ENCODE measurements around the gene BANK1.

Gene BANK1

DNA sequence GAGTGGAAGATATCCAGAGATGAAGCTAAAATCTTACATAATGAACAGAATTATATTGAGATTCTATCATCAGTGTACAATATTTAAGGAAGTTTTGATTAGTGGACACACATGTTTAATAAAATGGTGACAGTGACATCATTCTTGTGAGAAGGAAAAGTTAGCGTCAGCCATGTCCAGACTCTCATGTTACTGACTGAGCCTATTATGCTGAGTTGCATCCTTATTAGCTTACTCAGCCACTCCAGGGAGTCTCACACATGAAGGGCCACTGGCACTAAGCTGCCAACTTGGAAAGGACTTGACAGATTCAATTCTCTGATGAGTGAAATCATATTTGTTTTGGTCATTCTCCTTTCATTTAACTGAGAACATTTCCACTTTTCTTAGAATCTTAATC is 170.6 kb downstream of the BANK1 start:
- no peak for FAIRE-seq

DNA sequence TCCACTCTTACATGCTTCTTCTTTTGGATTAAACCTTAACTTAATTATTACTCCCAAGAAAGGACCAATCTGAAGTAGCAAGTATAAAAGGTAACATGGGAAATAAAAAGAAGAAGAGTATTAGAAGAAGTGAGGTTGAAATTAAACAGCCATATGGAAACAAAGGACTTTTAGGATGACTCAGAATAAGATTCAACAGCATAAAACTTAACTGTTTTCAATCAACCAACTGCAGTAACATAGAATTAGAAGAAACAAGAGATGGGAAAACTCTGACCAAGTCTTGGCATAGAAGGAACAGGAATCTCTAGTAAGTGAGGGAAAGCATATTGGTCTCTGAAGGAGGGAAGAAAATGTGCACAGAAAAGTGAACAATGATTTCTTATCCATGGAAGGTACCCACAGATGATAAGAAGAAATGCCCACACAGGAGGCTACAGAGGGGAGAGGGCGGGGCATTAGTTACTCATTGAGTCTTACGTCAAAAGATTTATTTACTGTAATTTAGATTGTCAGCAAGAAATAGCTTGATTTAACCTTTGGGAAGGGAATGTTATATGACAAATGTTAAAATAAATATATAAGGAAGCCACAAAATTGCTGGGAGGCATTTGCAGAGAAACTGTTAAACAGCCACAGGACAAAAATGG is 177.3 kb downstream of the BANK1 start:
- FAIRE-seq = no peak

DNA sequence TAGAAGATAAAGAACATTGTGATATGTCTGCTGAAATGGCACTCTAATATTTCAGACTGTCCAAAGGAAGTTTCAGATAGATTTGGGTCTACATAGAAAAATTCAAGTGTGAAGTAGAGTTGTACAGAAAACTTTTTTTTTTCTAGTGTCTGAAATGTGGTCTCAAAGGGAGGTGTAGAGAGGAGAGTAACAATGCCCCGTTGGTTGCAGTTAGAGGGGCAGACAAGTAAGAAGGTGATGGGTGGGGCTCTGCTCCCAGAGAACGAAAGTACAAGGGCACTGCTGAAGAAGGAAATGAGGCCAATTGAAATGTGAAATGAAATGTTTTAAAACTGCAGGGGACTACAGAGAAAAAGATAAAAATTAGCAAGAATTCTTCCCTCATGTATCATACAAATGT is 177.8 kb downstream of the BANK1 start:
- no peak for FAIRE-seq

DNA sequence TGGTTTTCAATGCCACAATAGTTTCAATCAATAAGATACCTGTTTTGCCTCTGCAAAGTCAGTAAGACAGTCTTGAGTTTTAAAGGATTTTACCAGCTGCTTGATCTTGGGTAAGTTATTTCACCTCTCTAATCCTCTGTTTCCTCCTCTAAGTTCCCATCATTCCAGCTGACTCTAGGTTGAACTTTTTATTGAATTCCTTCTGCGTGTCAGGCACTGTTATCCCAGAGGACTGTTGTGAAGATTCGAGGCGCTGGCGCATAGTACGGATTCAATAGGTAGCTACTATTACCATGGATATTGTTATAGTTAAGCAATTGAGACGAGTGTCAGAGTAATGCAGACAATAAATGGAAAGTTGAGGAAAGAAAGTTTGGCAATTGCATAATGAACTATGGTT is 179.4 kb downstream of the BANK1 start:
- no peak for FAIRE-seq

DNA sequence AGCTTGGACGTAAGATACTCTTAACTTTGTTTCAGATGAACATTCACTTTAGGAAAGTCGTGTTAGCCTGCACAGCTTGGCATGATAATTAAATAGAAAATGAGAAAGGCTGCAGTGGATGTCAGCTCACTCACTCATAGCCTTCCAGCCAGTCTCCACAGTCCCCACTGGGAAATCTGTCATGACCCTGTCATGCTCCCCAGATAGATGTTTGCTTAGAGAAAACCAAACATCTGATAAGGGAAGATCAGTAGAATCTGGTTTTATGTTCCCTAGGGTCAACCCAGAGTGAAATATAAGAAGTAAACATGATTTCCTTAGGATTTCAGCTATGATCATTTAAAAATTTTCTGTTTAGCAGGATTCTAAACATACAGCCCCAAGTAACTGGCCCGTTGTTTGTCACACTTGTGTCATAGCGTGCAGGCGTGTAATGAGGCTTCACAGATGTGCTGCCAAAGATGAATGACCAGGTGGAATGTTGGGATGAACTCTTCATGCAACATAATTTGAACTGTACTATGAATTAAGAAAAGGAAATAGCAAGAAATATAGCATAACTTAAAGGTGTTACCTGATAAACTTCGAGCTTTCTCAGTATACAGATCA is 180.1 kb downstream of the BANK1 start:
- no peak for FAIRE-seq

DNA sequence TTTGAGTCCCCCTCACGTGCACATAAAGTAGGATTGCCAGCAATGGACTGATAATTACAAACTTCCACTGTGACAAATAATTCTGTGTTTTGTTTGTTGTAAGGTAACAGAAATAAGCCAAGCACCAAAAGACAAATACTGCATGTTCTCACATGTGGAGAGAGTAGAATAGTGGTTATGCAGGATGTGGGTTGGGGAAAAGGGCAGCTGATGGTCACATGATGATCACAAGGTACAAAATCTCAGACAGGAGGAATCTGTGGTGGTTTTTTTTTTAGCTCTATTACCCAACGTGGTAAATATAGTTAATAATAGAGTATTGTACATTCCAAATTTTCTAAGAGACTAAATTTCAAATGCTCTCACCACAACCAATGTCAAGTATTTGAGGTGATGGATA is 182.3 kb downstream of the BANK1 start:
- no peak for FAIRE-seq

DNA sequence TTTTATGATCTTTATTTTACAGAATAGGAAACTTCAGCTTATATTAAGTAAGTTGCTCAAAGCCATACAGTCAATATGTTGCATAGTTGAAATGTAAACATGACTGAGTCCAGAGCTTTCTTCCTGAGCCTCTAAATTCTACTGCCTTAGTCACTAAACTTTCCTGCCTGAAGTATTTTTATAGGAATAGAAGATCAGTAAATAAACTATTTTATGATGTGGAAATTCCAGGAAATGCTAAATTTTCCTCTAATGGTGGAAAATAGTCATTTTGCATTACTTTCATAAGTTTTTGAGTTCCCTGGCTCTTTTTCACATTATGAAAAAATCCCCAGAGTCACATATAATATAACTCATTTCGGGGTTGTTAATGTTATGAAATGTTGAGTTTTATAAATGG is 182.8 kb downstream of the BANK1 start:
- FAIRE-seq = no peak

DNA sequence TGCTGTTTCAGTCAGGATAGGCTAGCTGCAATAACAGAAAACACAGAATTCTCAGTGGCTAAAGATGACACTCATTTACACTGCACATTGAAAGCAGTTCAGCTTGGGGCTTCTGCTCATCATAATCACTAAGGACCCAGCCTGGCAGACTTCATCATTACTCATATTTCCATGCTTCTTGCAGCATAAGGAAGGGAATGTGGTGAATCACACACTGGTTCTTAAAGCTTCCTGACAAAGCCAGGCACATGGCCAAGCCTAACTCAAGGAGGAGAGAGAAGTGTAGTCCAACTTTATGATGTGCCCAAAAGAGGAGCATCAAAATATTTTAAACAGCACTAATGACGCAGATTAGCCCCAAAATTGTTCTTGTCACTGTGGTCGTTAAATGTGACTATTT is 186.5 kb downstream of the BANK1 start:
- FAIRE-seq = no peak

DNA sequence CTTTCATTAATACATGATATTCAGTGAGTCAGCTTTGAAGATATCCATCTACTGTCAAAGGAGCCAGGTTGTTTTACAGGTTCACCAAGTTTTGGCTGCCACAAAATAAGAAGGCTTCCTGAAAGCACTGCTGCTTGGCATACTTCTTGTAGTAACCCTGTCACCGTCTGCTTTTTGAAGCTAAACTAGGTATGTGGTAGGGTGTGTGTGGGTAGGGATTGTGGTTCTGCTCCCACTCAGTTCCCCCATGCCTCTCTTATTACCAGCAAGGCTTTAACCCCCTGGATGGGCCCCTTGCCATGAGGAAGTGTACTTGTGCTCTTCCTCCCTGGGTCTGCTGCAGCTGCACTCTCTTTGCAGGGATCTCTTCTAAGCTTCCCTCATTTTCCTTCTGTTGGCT is 191.2 kb downstream of the BANK1 start:
- FAIRE-seq = no peak

DNA sequence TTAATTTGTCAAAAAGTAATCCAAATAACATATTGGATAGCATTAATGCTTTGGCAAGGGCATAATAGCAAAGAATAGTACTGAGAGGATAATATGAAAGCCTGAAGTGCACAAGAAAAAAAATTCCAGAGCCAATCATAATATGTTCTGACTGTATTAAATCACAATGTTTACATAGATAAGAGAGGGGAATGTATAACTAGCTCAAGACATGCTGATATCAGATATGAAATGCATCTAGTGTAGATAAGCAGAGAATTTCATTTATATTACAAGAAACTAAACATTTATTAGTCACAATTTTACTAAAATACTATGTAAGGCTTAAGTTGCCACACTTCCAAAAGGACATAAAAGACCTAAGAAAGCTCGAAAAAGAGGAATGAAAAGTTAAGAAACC is 193.3 kb downstream of the BANK1 start:
- FAIRE-seq = no peak

DNA sequence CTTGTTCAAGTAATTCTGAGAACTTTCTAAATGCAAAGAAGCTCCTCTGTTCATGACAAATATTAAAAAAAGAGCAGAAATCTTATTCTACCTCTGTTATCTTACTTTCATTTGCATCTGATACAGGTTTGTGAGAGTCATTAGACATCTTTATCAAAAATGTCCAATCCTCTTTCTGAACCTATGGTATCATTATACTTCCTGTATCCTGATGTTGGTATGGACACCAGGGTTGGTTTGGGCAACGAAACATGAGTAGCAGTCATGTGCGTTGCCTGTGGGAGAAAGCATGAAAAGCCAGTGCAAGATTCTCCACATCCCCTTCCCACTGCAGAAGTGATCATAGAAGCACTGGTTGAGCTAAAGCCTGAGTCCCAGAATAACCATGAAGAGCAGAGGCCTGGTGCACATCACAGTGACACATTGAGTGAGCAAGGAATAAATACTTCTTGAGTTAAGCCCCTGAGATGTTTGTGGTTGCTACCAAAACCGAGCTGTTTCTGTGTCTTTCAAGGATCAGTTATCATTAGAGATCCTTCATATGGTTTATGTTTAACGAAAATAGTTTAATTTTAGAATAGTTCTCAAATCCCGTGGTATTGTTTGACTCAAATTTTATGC is 197.2 kb downstream of the BANK1 start:
- FAIRE-seq = no peak

DNA sequence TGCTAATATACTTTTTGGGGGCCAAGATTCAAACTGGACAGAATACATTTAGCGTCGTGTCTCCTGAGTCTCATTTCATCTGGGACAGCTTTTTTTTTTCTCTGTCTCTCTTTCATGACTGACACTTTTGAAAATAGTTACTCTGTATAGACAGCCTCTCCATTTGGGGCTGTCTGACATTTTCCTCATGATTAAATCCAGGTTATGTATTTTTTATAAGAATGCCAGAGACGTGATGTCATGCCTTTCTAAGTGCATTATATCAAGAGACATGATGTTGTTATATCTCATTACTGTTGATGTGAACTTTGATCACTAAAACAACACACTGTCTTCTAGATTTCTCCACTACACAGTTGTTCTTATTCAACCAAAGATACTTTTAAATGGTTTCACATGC is 199.0 kb downstream of the BANK1 start:
- FAIRE-seq = no peak

DNA sequence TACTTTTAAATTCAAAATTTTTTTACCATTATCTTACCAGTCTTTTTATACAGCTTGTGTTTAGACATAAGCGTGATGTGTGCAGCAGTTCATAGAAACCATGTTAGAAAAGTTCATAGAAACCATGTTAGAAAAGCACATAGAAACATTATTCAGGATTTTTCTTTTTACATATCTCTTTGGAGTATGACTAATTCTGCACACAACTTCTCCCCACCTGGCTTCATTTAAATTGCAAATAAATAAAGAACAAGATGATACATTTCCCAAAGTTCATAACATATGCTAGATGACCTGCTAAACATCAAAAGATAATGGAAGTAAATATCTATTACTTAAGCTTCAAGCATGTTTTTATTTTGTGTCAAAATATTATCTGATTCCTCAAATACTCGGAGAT is 201.9 kb downstream of the BANK1 start:
- no peak for FAIRE-seq

DNA sequence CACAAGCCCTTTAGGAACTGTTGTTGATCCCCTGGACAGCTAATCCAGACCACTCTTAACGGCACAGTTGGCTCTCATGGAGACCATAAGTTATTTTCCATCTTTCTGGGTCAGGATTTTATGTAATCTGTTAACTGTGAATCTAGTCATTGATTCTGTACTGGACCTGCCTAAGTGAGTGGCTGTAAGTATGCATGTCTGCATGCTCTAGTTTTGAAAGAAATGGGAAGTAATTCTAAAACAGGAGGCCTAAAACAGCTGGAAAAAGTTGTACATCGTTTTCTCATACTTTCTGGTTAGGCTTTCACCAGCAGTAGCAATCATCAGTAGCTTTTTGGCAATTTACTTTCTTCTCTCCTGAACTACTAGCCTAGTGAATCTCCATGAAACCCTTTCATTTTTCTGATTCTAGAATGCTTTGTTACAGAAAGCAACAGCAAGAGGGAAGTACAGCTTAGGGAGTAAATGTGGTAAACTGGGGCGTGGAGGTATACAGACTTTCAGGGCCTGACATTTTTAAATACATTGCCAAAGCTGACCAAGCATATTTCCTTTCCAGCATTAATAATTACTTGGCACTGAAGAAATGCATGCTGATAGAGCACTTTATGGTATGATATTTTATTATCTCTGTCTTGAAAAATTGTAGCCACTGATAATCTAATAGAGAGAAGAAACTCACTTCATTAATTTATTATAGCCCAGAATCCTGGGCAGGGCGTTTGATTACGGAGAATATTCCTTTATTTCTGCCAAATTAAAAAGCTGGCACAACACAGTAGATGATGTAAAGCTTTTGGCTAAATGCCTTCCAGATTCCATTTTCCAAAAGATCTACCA is 202.7 kb downstream of the BANK1 start:
- FAIRE-seq = no peak

DNA sequence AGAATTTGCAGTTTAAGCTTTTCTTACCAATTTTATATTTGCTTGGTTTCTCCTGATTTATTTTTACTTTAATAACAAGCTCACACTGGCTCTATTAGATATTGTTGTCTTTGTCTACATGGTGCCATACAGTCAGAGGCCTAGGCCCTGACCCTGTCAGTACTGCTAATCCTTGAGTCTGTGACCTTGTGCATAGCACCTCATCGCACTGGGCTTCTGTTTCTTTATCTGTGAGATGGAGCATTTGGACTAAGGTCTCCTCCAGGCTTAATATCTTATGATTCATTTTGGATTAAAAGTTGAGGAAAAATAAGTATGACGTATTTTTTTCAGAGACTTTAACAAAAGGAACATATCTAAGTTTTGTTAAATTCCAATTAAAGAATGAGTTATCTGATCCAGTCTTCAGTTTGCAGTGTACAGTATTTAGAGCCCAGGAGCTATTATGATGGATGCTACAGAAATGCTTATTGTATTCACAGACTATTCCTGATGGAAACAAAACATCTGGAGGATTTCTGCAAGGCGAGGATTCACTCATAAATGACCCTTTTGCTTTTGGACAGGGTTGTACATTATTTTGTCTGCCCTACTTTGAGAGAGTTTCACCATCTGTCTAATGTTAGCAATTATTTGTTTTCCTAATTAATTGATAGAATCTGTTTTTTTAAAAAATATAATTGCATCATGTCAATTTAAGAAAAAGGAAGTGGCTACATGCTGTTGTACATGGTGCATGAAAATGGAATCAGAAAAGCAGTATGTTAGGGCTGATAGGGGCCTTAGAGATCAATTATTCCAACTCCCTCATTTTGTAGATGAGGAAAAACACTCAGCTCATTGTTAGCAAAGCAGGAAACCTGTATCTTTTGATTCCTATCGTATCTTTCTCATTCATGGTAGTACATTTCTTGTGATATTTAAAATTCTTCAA is 203.6 kb downstream of the BANK1 start:
- FAIRE-seq = no peak

DNA sequence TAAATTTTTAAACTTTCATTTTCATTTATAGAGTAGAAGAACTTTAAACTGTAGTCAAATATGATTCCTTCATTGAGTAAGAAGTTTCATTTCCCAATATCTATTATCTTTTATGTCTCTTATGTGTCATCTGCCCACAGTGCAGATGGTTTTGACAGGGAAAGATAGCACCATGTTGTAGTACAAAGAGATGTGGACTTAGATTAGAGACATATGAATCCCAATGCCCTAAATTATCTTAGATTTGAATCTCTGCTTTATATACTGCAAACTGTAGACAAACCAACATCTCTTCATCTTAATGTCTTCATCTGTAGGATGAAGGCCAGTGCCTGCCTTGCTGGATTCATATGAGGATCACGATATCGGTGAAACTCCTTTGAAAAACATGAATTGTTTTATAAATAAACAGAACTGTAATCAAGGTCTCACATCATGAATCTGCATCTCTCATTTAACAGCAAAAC is 217.5 kb downstream of the BANK1 start:
- no peak for FAIRE-seq

DNA sequence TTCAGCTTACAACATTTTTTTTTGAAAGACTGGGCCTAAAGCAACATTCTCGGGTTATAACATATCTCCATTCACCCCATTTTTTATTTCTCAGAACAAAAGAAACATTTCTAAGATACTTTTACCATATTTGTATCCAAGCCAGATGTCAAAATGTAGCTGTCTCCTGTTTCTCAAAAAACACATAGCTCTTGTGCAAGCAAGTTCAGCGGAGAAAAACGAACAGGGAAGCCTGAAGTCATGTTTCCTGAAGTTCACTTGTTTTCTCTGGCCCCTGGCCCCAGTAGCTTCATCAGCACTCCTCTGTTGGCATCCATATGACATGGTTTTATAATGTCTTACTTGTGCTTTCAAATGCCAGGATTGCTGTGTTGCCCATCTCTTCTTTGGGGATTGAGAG is 218.2 kb downstream of the BANK1 start:
- no peak for FAIRE-seq

DNA sequence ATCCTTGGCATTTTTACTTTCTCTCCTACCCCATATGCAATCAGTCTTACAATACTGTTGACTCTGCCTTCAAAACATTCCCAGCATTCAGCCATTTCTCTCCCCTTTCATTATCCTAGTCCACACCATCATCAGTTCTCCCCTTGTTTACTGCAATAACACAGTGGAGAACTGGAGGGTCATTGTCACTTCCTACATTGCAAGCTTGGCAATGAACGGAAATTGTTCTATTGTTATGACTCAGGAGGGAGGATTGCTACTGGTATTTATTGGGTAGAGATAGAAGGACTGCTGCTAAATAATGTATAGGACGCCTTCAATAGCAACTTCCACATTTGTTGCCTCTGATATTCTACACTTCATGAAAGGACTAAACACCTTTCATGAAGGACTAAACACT is 231.8 kb downstream of the BANK1 start:
- FAIRE-seq = no peak

DNA sequence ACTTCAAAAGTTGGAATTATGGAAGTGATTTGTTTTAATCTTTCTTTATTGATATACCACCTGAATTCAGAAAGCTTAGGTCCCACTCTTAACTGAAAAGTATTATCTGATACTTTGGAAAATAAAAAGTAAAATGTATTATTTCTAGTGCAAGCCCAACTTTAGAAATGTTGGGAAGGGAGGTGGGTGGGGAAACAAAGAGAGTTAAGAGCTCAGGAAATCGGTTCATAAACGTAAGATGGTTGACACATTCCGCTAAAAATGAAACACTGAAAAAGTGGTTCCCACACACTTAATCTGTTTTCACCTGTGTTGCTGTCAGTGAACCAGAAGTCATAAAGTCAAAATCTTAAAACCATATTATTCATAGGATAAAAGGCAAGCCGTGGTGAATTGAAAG is 237.4 kb downstream of the BANK1 start:
- FAIRE-seq = no peak

DNA sequence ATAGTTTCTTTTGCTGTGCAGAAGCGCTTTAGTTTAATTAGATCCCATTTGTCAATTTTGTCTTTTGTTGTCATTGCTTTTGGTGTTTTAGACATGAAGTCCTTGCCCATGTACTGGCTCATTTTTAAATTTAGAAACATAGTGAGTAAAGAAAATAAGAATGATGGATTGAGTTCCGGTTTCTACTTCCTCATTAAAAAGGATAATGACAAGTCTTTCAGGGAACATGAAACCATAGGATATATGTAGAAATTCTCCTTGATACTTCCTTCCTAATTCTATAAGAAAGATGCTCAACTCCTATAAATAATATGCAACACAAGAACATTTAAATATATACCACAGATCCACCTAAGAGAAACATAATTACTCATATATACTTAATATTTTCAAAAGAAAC is 240.9 kb downstream of the BANK1 start:
- no peak for FAIRE-seq

DNA sequence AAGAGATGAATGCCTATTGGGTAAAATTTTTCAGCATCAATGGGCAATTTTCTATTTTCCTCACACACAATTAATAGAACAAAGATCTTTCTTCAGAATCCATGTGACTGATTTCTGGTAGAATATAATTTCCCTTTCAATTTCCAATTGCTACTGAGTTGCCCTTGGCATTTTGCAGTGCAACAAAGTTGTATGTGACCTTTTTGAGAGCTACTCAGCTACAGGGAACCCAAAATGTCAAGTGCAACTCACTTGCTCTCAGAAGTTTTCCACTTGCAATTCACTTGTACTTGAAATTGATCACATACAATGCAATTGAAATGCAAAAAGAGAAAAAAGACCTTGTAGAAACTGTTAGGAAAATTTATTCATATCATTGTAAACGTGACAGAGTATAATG is 245.5 kb downstream of the BANK1 start:
- FAIRE-seq = no peak

DNA sequence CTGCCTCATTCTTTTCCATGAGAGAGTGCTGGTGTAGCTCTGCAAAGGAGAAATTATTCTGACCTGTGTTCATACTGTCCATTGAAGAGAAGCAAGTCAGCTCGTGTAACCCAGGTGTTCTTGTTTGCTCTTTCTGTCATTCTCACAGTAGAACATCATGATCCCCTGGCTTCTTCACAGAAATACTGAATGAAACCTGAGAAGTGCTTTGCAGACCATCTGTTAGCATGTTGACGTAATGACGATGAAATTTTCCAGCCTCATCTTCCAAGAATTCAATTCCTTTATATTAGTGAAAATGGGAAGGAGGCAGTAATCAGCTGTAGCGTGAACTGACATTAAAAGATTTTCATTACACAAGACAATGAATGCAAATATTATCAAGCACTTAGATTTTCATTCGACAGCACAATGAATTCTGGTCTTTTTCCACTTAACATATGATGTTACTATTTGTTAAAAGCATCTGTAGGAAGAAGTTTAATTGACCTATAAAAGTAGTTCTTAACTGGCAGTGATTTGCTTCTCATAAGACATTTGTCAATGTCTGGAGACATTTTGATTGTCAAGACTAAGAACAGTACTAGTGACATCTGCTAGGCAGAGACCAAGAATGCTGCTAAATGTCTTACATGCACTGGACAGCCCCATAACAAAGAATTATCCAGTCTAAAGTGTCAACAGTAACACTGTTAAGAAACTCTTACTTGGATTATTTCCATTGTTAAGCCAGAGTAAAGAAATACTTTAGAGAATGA is 246.3 kb downstream of the BANK1 start:
- FAIRE-seq = no peak

Data from G401.6 (cell line).